Adrenal gland (tissue), 5 donors: Measurements from ENCODE around the gene GATA3.

ENCODE experiments used
- POLR2A ChIP-seq, 2 donors: fragments of 450-650 bp; IDR thresholded peaks; one replicate each; pipeline ENCODE4 v1.6.1; 2017; ENCODE audit warnings: antibody characterized with exemption in 2 of 2, mild to moderate bottlenecking in 2 of 2, moderate library complexity in 1 of 2
- TF ChIP-seq, protein P1 (sequence below), 6 experiments: fragments of 450-650 bp in 4 of 6; fragments of 200-600 bp in 2 of 6; sonication (generic) in 1 of 6; IDR thresholded peaks; 1 replicate in 5 of 6; 2 replicates in 1 of 6; pipeline versions ENCODE4 v1.5.1 to v1.8.0; 2016 to 2021; ENCODE audit warnings: antibody characterized with exemption in 6 of 6, mild to moderate bottlenecking in 2 of 6, moderate library complexity in 1 of 6
- donor health status: DM: no; HTN: no; CAD: no.

GRCh38 chr10:8040651-8041050 is 13.8 kb upstream of the GATA3 start:
- TF ChIP-seq, protein P1, sequence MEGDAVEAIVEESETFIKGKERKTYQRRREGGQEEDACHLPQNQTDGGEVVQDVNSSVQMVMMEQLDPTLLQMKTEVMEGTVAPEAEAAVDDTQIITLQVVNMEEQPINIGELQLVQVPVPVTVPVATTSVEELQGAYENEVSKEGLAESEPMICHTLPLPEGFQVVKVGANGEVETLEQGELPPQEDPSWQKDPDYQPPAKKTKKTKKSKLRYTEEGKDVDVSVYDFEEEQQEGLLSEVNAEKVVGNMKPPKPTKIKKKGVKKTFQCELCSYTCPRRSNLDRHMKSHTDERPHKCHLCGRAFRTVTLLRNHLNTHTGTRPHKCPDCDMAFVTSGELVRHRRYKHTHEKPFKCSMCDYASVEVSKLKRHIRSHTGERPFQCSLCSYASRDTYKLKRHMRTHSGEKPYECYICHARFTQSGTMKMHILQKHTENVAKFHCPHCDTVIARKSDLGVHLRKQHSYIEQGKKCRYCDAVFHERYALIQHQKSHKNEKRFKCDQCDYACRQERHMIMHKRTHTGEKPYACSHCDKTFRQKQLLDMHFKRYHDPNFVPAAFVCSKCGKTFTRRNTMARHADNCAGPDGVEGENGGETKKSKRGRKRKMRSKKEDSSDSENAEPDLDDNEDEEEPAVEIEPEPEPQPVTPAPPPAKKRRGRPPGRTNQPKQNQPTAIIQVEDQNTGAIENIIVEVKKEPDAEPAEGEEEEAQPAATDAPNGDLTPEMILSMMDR (IDR thresholded peaks at IDR 0.05) = no peak
- no peak for TF ChIP-seq POLR2A (IDR thresholded peaks at IDR 0.05)
